ENCODE data around the gene TAF3. TPM values are rescaled to one million over a fixed set of nuclear protein-coding genes. Genes with fewer than 3 reads are reported as not detected.

The TAF3 gene
- total RNA-seq, 1 donor from 2014 or later = 12.7 TPM

DNA sequence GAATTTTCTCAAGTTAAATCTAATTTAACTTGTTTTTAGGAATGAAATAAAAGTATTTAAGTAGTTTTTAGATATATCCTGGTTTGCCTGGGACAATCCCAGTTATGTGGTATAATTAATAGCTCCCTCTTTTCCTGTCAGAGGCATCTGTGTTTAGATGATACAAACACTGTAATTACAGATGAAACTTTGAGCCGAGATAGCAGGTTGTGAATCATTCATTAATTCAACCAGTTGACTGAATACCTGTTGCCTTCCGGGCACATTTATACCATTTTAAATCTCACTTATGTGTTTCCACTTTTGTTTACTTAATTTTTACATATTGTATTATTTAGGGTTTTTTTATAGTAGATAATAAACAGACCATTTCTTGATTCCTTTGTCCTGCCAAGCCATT lies 154.1 kb downstream of the TAF3 start:
- H3K27me3 ChIP-seq (ENCODE audit: low read depth) = no peaks in the 10 kb centered on the region

DNA sequence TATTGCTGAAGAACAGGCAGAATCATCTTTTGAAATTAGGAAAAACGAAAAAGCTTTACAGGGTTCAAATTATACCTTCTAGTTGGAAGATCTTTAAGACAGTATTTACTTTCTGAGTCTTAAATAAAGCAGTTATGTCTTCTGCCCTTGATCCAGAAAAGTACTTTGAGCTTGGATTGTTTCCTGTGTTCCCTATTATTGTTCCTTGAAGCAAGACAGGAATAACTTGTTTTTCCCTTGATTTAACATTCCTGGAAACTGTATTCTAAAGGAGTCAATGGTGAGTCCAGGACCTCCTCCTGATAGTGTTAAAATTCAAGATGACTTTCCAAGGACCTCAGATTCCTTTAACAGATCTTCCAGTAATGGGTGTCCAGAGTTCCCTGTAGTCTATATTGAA lies 161.9 kb downstream of the TAF3 start:
- intact Hi-C loops (cut with micrococcal nuclease) = no loop called here
- DNase-seq = no peak
- H3K4me1 ChIP-seq = no peaks in the 10 kb centered on the region
- no peak overlapping the region for H3K4me3 ChIP-seq
- TF ChIP-seq, protein P1, sequence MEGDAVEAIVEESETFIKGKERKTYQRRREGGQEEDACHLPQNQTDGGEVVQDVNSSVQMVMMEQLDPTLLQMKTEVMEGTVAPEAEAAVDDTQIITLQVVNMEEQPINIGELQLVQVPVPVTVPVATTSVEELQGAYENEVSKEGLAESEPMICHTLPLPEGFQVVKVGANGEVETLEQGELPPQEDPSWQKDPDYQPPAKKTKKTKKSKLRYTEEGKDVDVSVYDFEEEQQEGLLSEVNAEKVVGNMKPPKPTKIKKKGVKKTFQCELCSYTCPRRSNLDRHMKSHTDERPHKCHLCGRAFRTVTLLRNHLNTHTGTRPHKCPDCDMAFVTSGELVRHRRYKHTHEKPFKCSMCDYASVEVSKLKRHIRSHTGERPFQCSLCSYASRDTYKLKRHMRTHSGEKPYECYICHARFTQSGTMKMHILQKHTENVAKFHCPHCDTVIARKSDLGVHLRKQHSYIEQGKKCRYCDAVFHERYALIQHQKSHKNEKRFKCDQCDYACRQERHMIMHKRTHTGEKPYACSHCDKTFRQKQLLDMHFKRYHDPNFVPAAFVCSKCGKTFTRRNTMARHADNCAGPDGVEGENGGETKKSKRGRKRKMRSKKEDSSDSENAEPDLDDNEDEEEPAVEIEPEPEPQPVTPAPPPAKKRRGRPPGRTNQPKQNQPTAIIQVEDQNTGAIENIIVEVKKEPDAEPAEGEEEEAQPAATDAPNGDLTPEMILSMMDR (IDR thresholded peaks at IDR 0.05; ENCODE audit: borderline replicate concordance) = no peak
- no peak overlapping the region for H3K27ac ChIP-seq (replicated peaks)
- peaks cover 23% of the 10 kb centered on the region for H3K36me3 ChIP-seq
- H3K9me3 ChIP-seq (replicated peaks) = no peaks in the 10 kb centered on the region
- no peaks in the 10 kb centered on the region for H3K27me3 ChIP-seq (ENCODE audit: low read depth)

More for the DNA sequence above, 154.1 kb downstream of the TAF3 start:
- no peak for DNase-seq
- TF ChIP-seq, protein P1 (IDR thresholded peaks at IDR 0.05; ENCODE audit: borderline replicate concordance) = no peak
- Histone ChIP-seq H3K27ac (replicated peaks) (no peak overlapping the region), H3K4me3 (no peak overlapping the region), H3K36me3 (peaks cover 2% of the 10 kb centered on the region), H3K4me1 (peaks cover 17% of the 10 kb centered on the region), H3K9me3 (replicated peaks) (no peaks in the 10 kb centered on the region)
- intact Hi-C loops (cut with micrococcal nuclease) = no loop called here

DNA sequence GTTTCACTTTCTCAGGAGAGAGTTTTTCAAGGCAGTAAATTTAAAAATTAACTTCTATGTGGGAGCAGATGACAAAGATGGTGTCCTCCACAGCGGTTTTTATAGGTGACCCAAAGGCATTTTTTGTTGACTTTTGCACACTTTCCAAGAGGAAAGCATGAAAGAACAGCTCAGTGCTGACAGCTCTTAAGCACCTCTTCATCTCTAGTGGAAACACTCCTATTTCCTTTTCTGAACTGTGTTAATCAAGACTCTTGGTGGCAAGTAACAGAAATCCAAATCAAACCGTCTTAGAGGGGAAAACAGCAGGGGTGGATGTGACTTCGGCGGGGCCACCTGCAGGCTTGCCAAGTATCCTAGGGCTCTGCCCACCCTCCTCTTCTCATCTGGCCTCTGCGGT lies 164.4 kb downstream of the TAF3 start:
- H3K4me3 ChIP-seq = no peak overlapping the region
- no peak for DNase-seq
- H3K27me3 ChIP-seq (ENCODE audit: low read depth) = no peaks in the 10 kb centered on the region
- H3K9me3 ChIP-seq (replicated peaks) = no peaks in the 10 kb centered on the region
- H3K27ac ChIP-seq (replicated peaks) = no peak overlapping the region
- H3K4me1 ChIP-seq = no peaks in the 10 kb centered on the region
- peaks cover 27% of the 10 kb centered on the region for H3K36me3 ChIP-seq
- TF ChIP-seq, protein P1 (IDR thresholded peaks at IDR 0.05; ENCODE audit: borderline replicate concordance) = no peak
- intact Hi-C loops (cut with micrococcal nuclease) = no loop called here

DNA sequence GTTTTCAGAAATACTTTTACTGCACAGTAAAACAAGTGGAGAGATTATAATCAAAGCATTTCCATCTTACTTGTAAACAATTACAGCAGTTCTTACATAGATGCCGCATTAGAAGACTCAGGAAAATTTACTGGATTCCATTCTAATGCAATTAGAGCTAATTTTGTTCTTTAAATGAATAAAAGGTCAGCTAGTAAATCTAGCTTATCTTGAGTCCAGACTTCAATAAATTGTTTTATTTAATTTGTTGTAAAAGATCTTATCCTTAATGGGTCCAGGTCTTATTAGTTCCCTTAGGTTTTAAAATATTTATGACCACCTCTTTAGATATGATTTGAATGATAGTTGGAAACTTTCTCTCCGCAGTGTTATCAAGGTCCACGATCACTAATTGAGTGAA lies 166.0 kb downstream of the TAF3 start:
- no peak for DNase-seq
- TF ChIP-seq, protein P1 (IDR thresholded peaks at IDR 0.05; ENCODE audit: borderline replicate concordance) = no peak
- Histone ChIP-seq H3K4me1 (no peaks in the 10 kb centered on the region), H3K36me3 (peaks cover 15% of the 10 kb centered on the region), H3K4me3 (no peak overlapping the region), H3K9me3 (replicated peaks) (no peaks in the 10 kb centered on the region), H3K27me3 (ENCODE audit: low read depth) (no peaks in the 10 kb centered on the region), H3K27ac (replicated peaks) (no peak overlapping the region)
- intact Hi-C loops (cut with micrococcal nuclease) = no loop called here

DNA sequence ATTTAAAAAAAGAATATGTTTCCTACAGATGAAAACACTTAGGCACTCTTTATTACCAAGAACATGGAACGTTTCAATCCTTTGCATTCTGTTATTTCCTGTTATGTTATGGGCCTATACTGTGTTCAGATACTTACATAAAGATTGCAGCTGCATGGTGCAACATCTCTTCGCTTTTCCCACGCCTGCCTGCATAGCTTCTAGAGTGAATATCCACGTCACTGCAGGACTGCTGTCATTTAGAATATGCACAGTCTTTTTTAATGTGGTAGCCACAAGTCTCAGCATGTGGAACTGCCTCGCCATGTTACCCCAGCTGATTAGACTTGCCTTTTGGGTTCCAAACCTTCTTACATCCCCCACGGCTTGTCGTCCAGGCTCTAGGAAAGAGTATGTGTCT lies 166.6 kb downstream of the TAF3 start:
- no peaks in the 10 kb centered on the region for H3K27me3 ChIP-seq (ENCODE audit: low read depth)
- intact Hi-C loops (cut with micrococcal nuclease) = no loop called here
- H3K4me3 ChIP-seq = no peak overlapping the region
- peaks cover 15% of the 10 kb centered on the region for H3K36me3 ChIP-seq
- TF ChIP-seq, protein P1 (IDR thresholded peaks at IDR 0.05; ENCODE audit: borderline replicate concordance) = no peak
- no peaks in the 10 kb centered on the region for H3K4me1 ChIP-seq
- no peaks in the 10 kb centered on the region for H3K9me3 ChIP-seq (replicated peaks)
- H3K27ac ChIP-seq (replicated peaks) = no peak overlapping the region
- DNase-seq = no peak

DNA sequence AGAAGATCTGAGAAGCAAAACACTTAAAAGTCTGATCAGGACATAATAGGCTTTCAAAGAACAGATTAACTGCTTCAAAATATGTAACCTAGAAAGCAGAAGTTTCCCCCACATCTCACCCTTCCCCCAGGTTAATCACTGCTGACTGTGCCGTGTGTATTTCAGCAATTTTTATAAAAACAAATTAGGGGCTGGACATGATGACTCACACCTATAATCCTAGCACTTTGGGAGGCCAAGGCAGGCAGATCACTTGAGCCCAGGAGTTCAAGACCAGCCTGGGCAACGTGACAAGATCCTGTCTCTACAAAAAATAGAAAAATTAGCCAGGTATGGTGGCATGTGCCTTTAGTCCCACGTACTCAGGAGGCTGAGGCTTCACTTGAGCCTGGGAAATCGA lies 168.5 kb downstream of the TAF3 start:
- peaks cover 10% of the 10 kb centered on the region for H3K36me3 ChIP-seq
- TF ChIP-seq, protein P1 (IDR thresholded peaks at IDR 0.05; ENCODE audit: borderline replicate concordance) = no peak
- no peak overlapping the region for H3K4me3 ChIP-seq

More for the DNA sequence above, 168.5 kb downstream of the TAF3 start:
- Histone ChIP-seq H3K9me3 (replicated peaks) (no peaks in the 10 kb centered on the region), H3K4me1 (no peaks in the 10 kb centered on the region), H3K27ac (replicated peaks) (no peak overlapping the region), H3K27me3 (ENCODE audit: low read depth) (no peaks in the 10 kb centered on the region)
- DNase-seq = no peak
- intact Hi-C loops (cut with micrococcal nuclease) = no loop called here
